ENCODE results near the gene CAPN3. TPM values are rescaled to one million over a fixed set of nuclear protein-coding genes. Genes with fewer than 3 reads are reported as not detected.
A peak's percentile ranks its signal among the peaks of the same experiment; 100 is the strongest.

CAPN3 gene
- total RNA-seq, 1 donor from 2014 or later, result 5.6 TPM

DNA sequence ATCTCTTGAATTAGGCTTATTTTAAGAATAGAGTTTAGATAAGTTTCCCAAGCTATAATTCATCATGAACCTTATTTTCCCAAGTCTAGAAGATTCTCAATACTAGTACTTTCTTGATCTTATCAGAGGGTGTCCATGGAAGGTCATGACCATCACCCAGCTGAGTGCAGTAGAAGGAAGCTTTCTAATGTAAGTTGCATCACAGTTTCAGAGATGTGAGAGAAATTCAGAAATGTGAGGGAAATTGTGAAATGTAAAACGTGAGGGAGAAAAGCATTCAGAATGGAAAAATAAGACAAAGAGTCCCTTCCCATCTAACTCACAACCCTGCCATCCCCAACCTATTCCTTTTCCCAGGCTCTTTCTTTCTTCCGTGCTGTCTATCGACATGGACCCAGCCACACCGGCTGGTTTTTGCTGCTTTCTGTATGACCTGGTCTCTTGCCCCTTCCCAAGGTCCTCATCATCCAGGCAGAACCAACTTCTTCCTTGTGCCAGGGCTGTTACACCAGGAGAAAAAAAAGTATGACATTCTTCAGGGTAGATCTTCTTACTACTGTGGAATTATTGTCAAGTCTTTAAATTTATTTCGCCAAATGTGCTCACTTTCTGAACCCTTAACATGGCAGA, 6.7 kb downstream of the CAPN3 start:
- Mint-ChIP-seq H3K4me3 (ENCODE audit: unreplicated experiment) (no peak overlapping the region), H3K36me3 (ENCODE audit: unreplicated experiment) (no peaks in the 10 kb centered on the region), H3K4me1 (ENCODE audit: unreplicated experiment) (no peaks in the 10 kb centered on the region), H3K27me3 (ENCODE audit: unreplicated experiment) (no peaks in the 10 kb centered on the region), H3K9me3 (ENCODE audit: unreplicated experiment) (peaks cover 6% of the 10 kb centered on the region), H3K27ac (ENCODE audit: unreplicated experiment) (no peak overlapping the region)
- DNase-seq (ENCODE audit: extremely low spot score, unreplicated experiment), result no peak
- TF ChIP-seq, protein P1, sequence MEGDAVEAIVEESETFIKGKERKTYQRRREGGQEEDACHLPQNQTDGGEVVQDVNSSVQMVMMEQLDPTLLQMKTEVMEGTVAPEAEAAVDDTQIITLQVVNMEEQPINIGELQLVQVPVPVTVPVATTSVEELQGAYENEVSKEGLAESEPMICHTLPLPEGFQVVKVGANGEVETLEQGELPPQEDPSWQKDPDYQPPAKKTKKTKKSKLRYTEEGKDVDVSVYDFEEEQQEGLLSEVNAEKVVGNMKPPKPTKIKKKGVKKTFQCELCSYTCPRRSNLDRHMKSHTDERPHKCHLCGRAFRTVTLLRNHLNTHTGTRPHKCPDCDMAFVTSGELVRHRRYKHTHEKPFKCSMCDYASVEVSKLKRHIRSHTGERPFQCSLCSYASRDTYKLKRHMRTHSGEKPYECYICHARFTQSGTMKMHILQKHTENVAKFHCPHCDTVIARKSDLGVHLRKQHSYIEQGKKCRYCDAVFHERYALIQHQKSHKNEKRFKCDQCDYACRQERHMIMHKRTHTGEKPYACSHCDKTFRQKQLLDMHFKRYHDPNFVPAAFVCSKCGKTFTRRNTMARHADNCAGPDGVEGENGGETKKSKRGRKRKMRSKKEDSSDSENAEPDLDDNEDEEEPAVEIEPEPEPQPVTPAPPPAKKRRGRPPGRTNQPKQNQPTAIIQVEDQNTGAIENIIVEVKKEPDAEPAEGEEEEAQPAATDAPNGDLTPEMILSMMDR (IDR thresholded peaks at IDR 0.05), result no peak

GRCh38 chr15:42367041-42367440, 7.7 kb downstream of the CAPN3 start:
- H3K27ac Mint-ChIP-seq (ENCODE audit: unreplicated experiment), result no peak overlapping the region
- peaks cover 6% of the 10 kb centered on the region for H3K9me3 Mint-ChIP-seq (ENCODE audit: unreplicated experiment)
- H3K27me3 Mint-ChIP-seq (ENCODE audit: unreplicated experiment), result no peaks in the 10 kb centered on the region
- TF ChIP-seq, protein P1 (IDR thresholded peaks at IDR 0.05), result no peak
- H3K4me1 Mint-ChIP-seq (ENCODE audit: unreplicated experiment), result no peaks in the 10 kb centered on the region
- no peak overlapping the region for H3K4me3 Mint-ChIP-seq (ENCODE audit: unreplicated experiment)
- peaks cover 1% of the 10 kb centered on the region for H3K36me3 Mint-ChIP-seq (ENCODE audit: unreplicated experiment)
- no peak for DNase-seq (ENCODE audit: extremely low spot score, unreplicated experiment)

- peaks cover 1% of the 10 kb centered on the region for H3K36me3 Mint-ChIP-seq (ENCODE audit: unreplicated experiment)
- no peak overlapping the region for H3K4me3 Mint-ChIP-seq (ENCODE audit: unreplicated experiment)
- TF ChIP-seq, protein P1 (IDR thresholded peaks at IDR 0.05), result no peak
- no peaks in the 10 kb centered on the region for H3K4me1 Mint-ChIP-seq (ENCODE audit: unreplicated experiment)
- peak; percentile 6 for DNase-seq (ENCODE audit: extremely low spot score, unreplicated experiment)
- peaks cover 6% of the 10 kb centered on the region for H3K9me3 Mint-ChIP-seq (ENCODE audit: unreplicated experiment)
- H3K27ac Mint-ChIP-seq (ENCODE audit: unreplicated experiment), result no peak overlapping the region
- no peaks in the 10 kb centered on the region for H3K27me3 Mint-ChIP-seq (ENCODE audit: unreplicated experiment)
These were observed 8.8 kb downstream of the CAPN3 start for GRCh38 chr15:42368096-42368495.

DNA sequence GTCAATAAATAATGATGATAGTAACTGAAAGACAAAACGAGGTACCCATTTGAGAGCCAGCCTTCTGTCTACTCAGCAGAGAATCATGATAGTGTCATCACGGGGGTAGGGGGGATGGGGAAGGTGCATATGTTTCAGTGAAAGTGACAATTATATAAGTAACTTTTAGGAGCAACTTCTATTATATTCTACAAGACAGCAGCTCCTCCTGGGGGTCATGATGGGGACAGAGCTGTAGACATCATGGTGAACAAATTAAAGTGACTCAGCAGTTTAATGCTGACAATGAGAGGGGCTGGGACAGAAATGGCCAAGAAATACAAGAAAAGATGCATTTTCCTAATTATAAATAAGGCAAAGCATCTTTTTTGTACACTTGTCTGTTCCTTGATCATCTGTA, 11.8 kb downstream of the CAPN3 start:
- H3K27ac Mint-ChIP-seq (ENCODE audit: unreplicated experiment), result no peak overlapping the region
- H3K4me1 Mint-ChIP-seq (ENCODE audit: unreplicated experiment), result no peaks in the 10 kb centered on the region
- DNase-seq (ENCODE audit: extremely low spot score, unreplicated experiment), result no peak
- peaks cover 3% of the 10 kb centered on the region for H3K27me3 Mint-ChIP-seq (ENCODE audit: unreplicated experiment)
- H3K9me3 Mint-ChIP-seq (ENCODE audit: unreplicated experiment), result peaks cover 6% of the 10 kb centered on the region
- TF ChIP-seq, protein P1 (IDR thresholded peaks at IDR 0.05), result no peak
- no peak overlapping the region for H3K4me3 Mint-ChIP-seq (ENCODE audit: unreplicated experiment)
- peaks cover 1% of the 10 kb centered on the region for H3K36me3 Mint-ChIP-seq (ENCODE audit: unreplicated experiment)

DNA sequence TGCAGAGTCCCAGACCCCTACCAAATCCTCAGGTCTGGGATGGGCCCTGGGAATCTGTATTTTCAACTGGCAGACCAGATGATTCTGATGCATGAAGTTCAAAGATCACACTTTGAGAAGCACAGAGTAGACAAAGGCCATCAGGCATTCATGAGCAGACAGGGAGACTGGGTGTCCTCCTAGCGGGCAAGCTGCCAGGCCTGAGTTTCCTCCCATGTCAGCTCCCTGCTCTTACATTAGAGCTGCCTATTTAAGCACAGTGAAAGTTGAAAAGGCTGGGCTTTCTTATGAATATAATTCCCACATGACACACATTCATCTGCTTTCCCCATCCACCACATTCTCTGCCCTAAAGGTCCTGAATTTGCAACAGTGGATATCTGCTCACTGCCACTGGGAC, 14.0 kb downstream of the CAPN3 start:
- H3K9me3 Mint-ChIP-seq (ENCODE audit: unreplicated experiment), result peaks cover 10% of the 10 kb centered on the region
- peaks cover 1% of the 10 kb centered on the region for H3K36me3 Mint-ChIP-seq (ENCODE audit: unreplicated experiment)
- H3K4me3 Mint-ChIP-seq (ENCODE audit: unreplicated experiment), result no peak overlapping the region
- H3K27ac Mint-ChIP-seq (ENCODE audit: unreplicated experiment), result no peak overlapping the region
- TF ChIP-seq, protein P1 (IDR thresholded peaks at IDR 0.05), result no peak
- no peaks in the 10 kb centered on the region for H3K4me1 Mint-ChIP-seq (ENCODE audit: unreplicated experiment)
- peaks cover 6% of the 10 kb centered on the region for H3K27me3 Mint-ChIP-seq (ENCODE audit: unreplicated experiment)
- no peak for DNase-seq (ENCODE audit: extremely low spot score, unreplicated experiment)
